Spleen (tissue), 11 donors: Measurements from ENCODE around the gene BTBD19. TPM values are rescaled to one million over a fixed set of nuclear protein-coding genes. Genes with fewer than 3 reads are reported as not detected.

Experiments
- DNase-seq: peaks from one replicate; pipeline ENCODE4 v3.0.0-alpha.2; 2020
- H3K27ac ChIP-seq, 8 donors: fragments of 200-600 bp; sonication (generic) in 7 of 8; 1 replicate in 4 of 8; 2 replicates in 4 of 8; pipeline versions ENCODE4 v1.5.0 to v1.8.0; 2016 to 2021; ENCODE audit warnings: inconsistent platforms in 4 of 8, mild to moderate bottlenecking in 4 of 8, moderate library complexity in 1 of 8
- H3K27me3 ChIP-seq, 7 donors: fragments of 200-600 bp; sonication (generic) in 6 of 7; replicated peaks in 1 of 7; 1 replicate in 4 of 7; 2 replicates in 3 of 7; pipeline versions ENCODE4 v1.5.0 to v1.8.0; 2016 to 2021; ENCODE audit warnings: inconsistent platforms in 3 of 7, mild to moderate bottlenecking in 1 of 7
- H3K36me3 ChIP-seq, 6 donors: fragments of 200-600 bp; sonication (generic) in 5 of 6; 1 replicate in 4 of 6; 2 replicates in 2 of 6; pipeline versions ENCODE4 v1.5.0 to v1.8.0; 2016 to 2021; ENCODE audit warnings: inconsistent platforms in 2 of 6
- H3K4me1 ChIP-seq, 6 donors: fragments of 200-600 bp; sonication (generic) in 5 of 6; 1 replicate in 3 of 6; 2 replicates in 3 of 6; pipeline versions ENCODE4 v1.5.0 to v1.8.0; 2016 to 2021; ENCODE audit warnings: inconsistent platforms in 3 of 6
- H3K4me3 ChIP-seq, 8 donors: fragments of 200-600 bp; sonication (generic) in 7 of 8; 1 replicate in 4 of 8; 2 replicates in 4 of 8; pipeline versions ENCODE4 v1.5.0 to v1.8.0; 2016 to 2021; ENCODE audit warnings: inconsistent platforms in 4 of 8, mild to moderate bottlenecking in 4 of 8, moderate library complexity in 2 of 8
- H3K9me3 ChIP-seq, 8 donors: fragments of 200-600 bp; sonication (generic) in 7 of 8; 1 replicate in 4 of 8; 2 replicates in 4 of 8; pipeline versions ENCODE4 v1.5.0 to v1.8.0; 2016 to 2021; ENCODE audit warnings: inconsistent platforms in 4 of 8
- POLR2A ChIP-seq, 3 donors: fragments of 450-650 bp; IDR thresholded peaks; one replicate each; pipeline ENCODE4 v1.5.1; 2017; ENCODE audit warnings: antibody characterized with exemption in 3 of 3, mild to moderate bottlenecking in 1 of 3
- POLR2AphosphoS5 ChIP-seq, 3 donors: sonication (generic); formaldehyde crosslinking; IDR thresholded peaks; one replicate each; pipeline ENCODE4 v1.5.1; 2017; ENCODE audit warnings: antibody characterized with exemption in 3 of 3
- WGBS, 5 donors: extraction: QIAGEN DNeasy Blood & Tissue Kit in 3 of 5; methylation state at CpG; one replicate each; pipeline versions ENCODE4 v1.1.5 to v1.1.7; 2013 to 2018; 5-methylcytosine and 5-hydroxymethylcytosine counted together
- intact Hi-C: fragments of 100-400 bp; cut with DNase I; formaldehyde crosslinking; loops from one replicate; pipeline ENCODE4 v1.15.0; 2023; ENCODE audit warnings: low total_unique reads
- polyA plus RNA-seq, 3 donors: library from polyadenylated mRNA; stranded (reverse); fragments of 200-250 nt; gene quantifications; one replicate each; pipeline ENCODE4 v1.2.1, GENCODE V29; 2013
- total RNA-seq, 7 donors: library from RNA; depleted of rRNA in 3 of 7; stranded (reverse); fragments of >200 nt in 3 of 7; fragmentation: NEBNext Ultra II Directional in 4 of 7; extraction: Animal tissue kit (Norgen Biotek cat#: 25700) in 4 of 7; gene quantifications; one replicate each; pipeline versions ENCODE4 v1.1.0 to v1.2.1, GENCODE V29; 2016 to 2021
- TF ChIP-seq, protein P1 (sequence below), 11 experiments: fragments of 200-600 bp in 7 of 11; fragments of 450-650 bp in 4 of 11; sonication (generic) in 4 of 11; IDR thresholded peaks in 8 of 11; conservative IDR thresholded peaks in 3 of 11; 1 replicate in 7 of 11; 2 replicates in 4 of 11; pipeline versions ENCODE4 v1.4.0 to v1.8.0; 2016 to 2021; ENCODE audit warnings: antibody characterized with exemption in 11 of 11, inconsistent platforms in 4 of 11, mild to moderate bottlenecking in 1 of 11
- donor health status: healthy with polysubstance abuse.
- donor health status: DM: no; HTN: no; CAD: no; lungs with moderate emphysema.
- donor health status: DM: no; HTN: no; CAD: no.
- donor health status: Bipolar disorder and iron deficiency.
- donor health status: healthy.
- donor health status: DM: no; HTN: no; CAD: no.
- donor health status: DM: yes; HTN: yes; CAD: no.

Gene BTBD19
- total and polyA plus RNA-seq, 10 donors, result 0.73 to 11.9 (median 5.7) TPM

DNA sequence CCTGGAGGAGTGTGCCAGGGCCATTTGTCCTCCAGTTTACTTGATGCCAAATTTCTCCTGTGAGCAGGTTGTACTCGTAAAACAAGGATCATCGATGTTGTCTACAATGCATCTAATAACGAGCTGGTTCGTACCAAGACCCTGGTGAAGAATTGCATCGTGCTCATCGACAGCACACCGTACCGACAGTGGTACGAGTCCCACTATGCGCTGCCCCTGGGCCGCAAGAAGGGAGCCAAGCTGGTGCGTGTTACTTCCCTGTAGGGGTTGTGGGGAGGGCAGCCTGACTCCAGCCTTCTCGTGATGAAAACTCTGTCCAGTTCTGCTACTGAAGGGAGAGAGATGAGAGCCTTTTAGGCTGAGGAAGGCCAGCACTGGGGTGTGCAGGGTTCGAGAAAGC, 30.8 kb upstream of the BTBD19 start:
- peaks cover 0 to 61% (median 54%) of the 10 kb centered on the region in 6 donors for H3K36me3 ChIP-seq
- peak overlapping the region in 3 of 8 donors; percentile 77 to 93 (median 84) for H3K4me3 ChIP-seq
- 68 to 86% (median 81%) methylated on average over 7 to 14 of the region's 14 CpGs for WGBS, 5 donors

DNA sequence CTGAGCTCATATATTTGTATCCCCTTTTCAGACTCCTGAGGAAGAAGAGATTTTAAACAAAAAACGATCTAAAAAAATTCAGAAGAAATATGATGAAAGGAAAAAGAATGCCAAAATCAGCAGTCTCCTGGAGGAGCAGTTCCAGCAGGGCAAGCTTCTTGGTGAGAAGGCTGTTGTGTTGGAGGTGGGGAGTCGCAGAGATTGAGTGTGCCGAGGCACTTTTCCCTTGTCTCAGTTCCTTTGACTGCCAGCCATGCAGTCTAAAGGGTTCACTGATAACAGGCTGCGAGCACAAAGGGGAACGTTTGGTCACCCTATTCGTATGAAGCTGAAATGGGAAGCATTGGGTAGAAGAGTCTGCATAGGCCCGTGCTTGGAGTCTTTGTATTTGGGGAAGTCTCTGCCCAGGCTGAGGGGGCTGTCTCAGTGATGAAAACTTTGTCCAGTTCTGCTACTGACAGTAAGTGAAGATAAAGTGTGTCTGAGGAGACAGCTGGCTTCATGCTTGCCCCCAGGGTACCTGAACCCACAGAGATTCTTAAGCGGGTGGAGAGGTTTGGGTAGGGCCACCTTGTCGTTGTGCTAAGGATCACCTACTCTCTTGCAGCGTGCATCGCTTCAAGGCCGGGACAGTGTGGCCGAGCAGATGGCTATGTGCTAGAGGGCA, 30.2 kb upstream of the BTBD19 start:
- H3K4me1 ChIP-seq, result peaks cover 15 to 56% (median 38%) of the 10 kb centered on the region in 6 donors
- peak overlapping the region in 2 of 8 donors; percentile 6 to 84 for H3K4me3 ChIP-seq
- peaks cover 0 to 61% (median 54%) of the 10 kb centered on the region in 6 donors for H3K36me3 ChIP-seq
- WGBS, 5 donors, result 66 to 80% (median 74%) methylated on average over 13 of the region's 13 CpGs
- TF ChIP-seq POLR2A (IDR thresholded peaks at IDR 0.05), result no peak
- peak in 1 of 3 donors; percentile 24 for TF ChIP-seq POLR2AphosphoS5 (IDR thresholded peaks at IDR 0.05)
- peak; percentile 68 for DNase-seq
- H3K27me3 ChIP-seq, result no peaks in the 10 kb centered on the region
- intact Hi-C loops, result no loop called here
- H3K9me3 ChIP-seq, result no peaks in the 10 kb centered on the region
- peak overlapping the region in 3 of 8 donors; percentile 96 to 98 (median 98) for H3K27ac ChIP-seq

More for the DNA sequence above, 30.8 kb upstream of the BTBD19 start:
- TF ChIP-seq, protein P1, sequence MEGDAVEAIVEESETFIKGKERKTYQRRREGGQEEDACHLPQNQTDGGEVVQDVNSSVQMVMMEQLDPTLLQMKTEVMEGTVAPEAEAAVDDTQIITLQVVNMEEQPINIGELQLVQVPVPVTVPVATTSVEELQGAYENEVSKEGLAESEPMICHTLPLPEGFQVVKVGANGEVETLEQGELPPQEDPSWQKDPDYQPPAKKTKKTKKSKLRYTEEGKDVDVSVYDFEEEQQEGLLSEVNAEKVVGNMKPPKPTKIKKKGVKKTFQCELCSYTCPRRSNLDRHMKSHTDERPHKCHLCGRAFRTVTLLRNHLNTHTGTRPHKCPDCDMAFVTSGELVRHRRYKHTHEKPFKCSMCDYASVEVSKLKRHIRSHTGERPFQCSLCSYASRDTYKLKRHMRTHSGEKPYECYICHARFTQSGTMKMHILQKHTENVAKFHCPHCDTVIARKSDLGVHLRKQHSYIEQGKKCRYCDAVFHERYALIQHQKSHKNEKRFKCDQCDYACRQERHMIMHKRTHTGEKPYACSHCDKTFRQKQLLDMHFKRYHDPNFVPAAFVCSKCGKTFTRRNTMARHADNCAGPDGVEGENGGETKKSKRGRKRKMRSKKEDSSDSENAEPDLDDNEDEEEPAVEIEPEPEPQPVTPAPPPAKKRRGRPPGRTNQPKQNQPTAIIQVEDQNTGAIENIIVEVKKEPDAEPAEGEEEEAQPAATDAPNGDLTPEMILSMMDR (IDR thresholded peaks at IDR 0.05 in 8 of 11, conservative IDR thresholded peaks at IDR 0.05 in 3 of 11), result no peak
- TF ChIP-seq POLR2AphosphoS5 (IDR thresholded peaks at IDR 0.05), result peak in 1 of 3 donors; percentile 6
- Histone ChIP-seq H3K9me3 (no peaks in the 10 kb centered on the region), H3K4me1 (peaks cover 15 to 52% (median 36%) of the 10 kb centered on the region in 6 donors), H3K27ac (peak overlapping the region in 5 of 8 donors; percentile 26 to 98 (median 96)), H3K27me3 (no peaks in the 10 kb centered on the region)
- intact Hi-C loops, result no loop called here
- peak; percentile 44 for DNase-seq

DNA sequence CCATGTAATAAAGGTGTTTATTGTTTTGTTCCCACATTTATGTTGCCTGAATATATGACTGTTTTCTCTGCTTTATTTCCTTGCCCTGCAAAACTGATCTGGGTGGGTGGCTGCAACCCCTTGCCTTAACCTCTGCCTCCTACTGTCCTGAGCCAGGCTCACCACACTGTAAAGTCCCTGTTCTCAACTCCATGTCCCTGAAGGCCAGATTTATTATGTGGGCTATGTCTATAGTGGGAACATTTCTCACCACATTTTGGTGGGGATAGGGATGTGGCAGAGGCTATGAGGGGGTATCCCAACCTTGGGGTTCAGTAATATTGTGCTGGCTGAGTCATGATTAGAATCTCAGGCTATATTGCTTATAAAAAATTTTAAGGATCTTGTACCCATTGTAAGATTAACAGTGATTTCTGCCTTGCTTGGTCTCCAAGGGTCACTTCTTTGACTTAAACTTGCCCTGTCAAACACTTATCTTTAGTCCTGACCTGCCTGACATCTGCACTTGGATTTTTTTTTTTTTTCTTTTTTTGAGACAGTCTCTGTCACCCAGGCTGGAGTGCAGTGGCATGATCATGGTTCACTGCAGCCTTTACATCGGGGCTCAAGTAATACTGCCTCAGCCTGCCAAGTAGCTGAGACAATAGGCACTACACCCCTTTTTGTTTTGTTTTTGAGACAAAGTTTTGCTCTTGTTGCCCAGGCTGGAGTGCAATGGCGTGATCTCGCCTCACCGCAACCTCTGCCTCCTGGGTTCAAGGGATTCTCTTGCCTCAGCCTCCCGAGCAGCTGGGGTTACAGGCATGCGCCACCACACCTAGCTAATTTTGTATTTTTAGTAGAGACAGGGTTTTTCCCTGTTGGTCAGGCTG, 29.4 kb upstream of the BTBD19 start:
- WGBS, 5 donors, result 84 to 92% (median 89%) methylated on average over 6 of the region's 6 CpGs
- Histone ChIP-seq H3K36me3 (peaks cover 0 to 61% (median 54%) of the 10 kb centered on the region in 6 donors), H3K27me3 (no peaks in the 10 kb centered on the region), H3K4me1 (peaks cover 20 to 64% (median 47%) of the 10 kb centered on the region in 6 donors), H3K4me3 (peak overlapping the region in 1 of 8 donors; percentile 6), H3K9me3 (no peaks in the 10 kb centered on the region), H3K27ac (peak overlapping the region in 1 of 8 donors; percentile 98)
- intact Hi-C loops, result no loop called here
- no peak for DNase-seq
- TF ChIP-seq POLR2A (IDR thresholded peaks at IDR 0.05) (no peak), POLR2AphosphoS5 (IDR thresholded peaks at IDR 0.05) (no peak)
- TF ChIP-seq, protein P1 (IDR thresholded peaks at IDR 0.05 in 8 of 11, conservative IDR thresholded peaks at IDR 0.05 in 3 of 11), result no peak

DNA sequence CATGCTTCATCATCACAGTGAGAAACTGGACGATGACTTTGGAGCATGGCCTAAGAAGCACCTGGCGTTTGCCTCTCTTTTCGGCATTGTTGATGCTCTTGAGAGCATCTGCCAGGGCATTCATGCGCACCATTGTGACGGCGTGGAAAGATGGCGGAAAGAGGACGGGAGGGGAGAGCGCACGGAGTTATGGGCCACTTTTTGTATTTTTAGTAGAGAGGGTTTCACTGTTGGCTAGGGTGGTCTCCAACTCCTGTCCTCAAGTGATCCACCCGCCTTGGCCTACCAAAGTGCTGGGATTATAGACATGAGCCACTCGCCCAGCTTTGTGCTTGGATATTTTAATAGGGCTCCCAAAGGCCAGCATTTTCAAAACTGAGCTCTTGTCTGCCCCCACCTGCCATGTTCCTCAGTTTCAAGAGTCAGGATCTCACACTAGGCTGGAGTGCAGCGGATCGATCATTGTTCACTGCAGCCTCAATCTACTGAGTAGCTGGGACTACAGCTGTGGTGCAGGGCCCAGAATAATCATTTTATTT, 27.7 kb upstream of the BTBD19 start:
- no peak overlapping the region for H3K4me3 ChIP-seq
- no peak overlapping the region for H3K27ac ChIP-seq
- intact Hi-C loops, result loop anchor here (10.0 kb wide), 1 partner anchor 46 kb away; the partner anchor contains the start of genes KIF2C and RNU5D-1
- WGBS, 5 donors, result 90 to 96% (median 94%) methylated on average over 14 of the region's 14 CpGs
- no peaks in the 10 kb centered on the region for H3K9me3 ChIP-seq
- peaks cover 0 to 61% (median 54%) of the 10 kb centered on the region in 6 donors for H3K36me3 ChIP-seq
- peak; percentile 16 for DNase-seq
- H3K4me1 ChIP-seq, result peaks cover 17 to 70% (median 56%) of the 10 kb centered on the region in 6 donors
- TF ChIP-seq, protein P1 (IDR thresholded peaks at IDR 0.05 in 8 of 11, conservative IDR thresholded peaks at IDR 0.05 in 3 of 11), result no peak
- no peaks in the 10 kb centered on the region for H3K27me3 ChIP-seq
